Rectal smooth muscle tissue (tissue), 1 donor: ENCODE measurements around the gene CIDEA.
A peak's percentile ranks its signal among the peaks of the same experiment; 100 is the strongest.
"Not testable (repeated sequence)": the region's sequence is repeated elsewhere in the genome, so short reads cannot be mapped to it uniquely, and the experiment has no call there.

Experiments
- H3K27ac ChIP-seq: one replicate; pipeline ENCODE4 v1.7.0; 2013; ENCODE audit warnings: low read depth, low read length, inconsistent platforms
- H3K27me3 ChIP-seq: one replicate; pipeline ENCODE4 v1.7.0; 2013; ENCODE audit warnings: low read length; ENCODE audit not compliant: control insufficient read depth, insufficient read depth
- H3K36me3 ChIP-seq: one replicate; pipeline ENCODE4 v1.7.0; 2013; ENCODE audit warnings: low read length; ENCODE audit not compliant: control insufficient read depth, insufficient read depth
- H3K4me1 ChIP-seq: one replicate; pipeline ENCODE4 v1.7.0; 2013; ENCODE audit warnings: low read length; ENCODE audit not compliant: control insufficient read depth, insufficient read depth
- H3K4me3 ChIP-seq: one replicate; pipeline ENCODE4 v1.7.0; 2013; ENCODE audit warnings: low read length
- H3K9ac ChIP-seq: one replicate; pipeline ENCODE4 v1.7.0; 2013; ENCODE audit warnings: low read length

The CIDEA gene

DNA sequence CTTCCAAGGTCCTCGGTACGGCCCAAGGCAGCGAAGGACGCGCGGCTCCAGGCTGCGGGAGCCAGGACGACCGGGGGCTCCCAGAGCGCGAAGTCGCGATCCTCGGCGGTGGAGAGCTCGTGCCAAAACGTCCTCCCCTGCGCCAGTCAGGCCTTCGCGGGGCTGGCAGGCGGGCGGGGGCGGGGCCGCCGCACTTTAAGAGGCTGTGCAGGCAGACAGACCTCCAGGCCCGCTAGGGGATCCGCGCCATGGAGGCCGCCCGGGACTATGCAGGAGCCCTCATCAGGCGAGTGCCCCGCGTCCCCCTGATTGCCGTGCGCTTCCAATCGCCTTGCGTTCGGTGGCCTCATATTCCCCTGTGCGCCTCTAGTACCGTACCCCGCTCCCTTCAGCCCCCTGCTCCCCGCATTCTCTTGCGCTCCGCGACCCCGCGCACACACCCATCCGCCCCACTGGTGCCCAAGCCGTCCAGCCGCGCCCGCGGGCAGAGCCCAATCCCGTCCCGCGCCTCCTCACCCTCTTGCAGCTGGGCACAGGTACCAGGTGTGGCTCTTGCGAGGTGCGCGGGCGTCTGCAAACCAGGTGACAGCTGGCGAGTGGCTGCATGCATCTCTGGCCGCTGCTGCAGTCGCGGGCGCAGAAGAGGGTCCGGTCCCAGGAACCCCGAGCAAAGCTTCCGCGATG, at the start of gene CIDEA:
CIDEA (plus strand) TSS at position 226 of the 684 bp plus-strand sequence; CDS start at position 249, 23 bp downstream.
- peaks cover 15% of the 10 kb centered on the region for H3K27me3 ChIP-seq
- no peak within 1 kb of the TSS for H3K27ac ChIP-seq
- no peak within 1 kb of the TSS for H3K9ac ChIP-seq
- H3K36me3 ChIP-seq, result no peaks in the 10 kb centered on the region
- peak within 1 kb of the TSS; percentile 59 for H3K4me3 ChIP-seq
- H3K4me1 ChIP-seq, result peaks cover 6% of the 10 kb centered on the region

DNA sequence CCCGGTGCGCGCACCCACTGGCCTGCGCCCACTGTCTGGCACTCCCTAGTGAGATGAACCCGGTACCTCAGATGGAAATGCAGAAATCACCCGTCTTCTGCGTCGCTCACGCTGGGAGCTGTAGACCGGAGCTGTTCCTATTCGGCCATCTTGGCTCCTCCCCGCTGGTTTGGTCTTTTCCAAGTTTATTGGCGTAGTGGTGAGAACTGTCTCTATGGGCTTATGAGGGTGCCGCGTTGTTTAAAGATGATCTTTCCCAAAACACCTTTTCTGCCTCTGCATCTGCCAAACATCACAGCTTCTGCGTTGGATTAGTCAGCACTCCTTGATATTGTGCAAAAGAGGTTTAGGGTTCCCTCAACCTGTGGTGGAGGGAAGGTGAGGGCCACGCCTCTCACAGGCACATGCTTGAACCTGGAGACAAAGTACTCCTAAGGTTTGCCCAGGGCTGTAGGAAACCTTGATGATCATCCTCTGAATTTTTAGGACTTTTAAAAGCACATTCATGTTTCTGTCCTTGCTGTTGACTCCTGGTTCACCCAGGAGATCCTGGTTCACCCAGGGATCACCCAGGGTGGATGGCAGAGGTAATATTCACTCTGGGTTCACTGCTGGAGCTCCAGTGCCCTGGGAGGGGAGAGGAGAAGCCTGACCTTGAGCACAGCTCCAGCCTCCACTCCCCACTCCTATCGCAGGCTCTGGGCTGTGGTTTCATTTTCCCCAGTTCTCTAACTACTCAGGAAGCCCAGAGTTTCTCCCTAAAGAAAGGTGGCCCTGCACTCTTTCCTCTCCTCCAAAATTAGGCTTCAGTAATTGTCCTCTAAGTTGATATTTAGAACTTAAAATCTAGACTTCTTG, 45.6 kb upstream of the CIDEA start:
- H3K9ac ChIP-seq, H3K27me3 ChIP-seq, H3K4me1 ChIP-seq, H3K4me3 ChIP-seq, H3K36me3 ChIP-seq, H3K27ac ChIP-seq: not testable (repeated sequence)

GRCh38 chr18:12212308-12212707, 41.9 kb upstream of the CIDEA start:
- not testable (repeated sequence) for H3K4me1 ChIP-seq, H3K27me3 ChIP-seq, H3K9ac ChIP-seq, H3K4me3 ChIP-seq, H3K27ac ChIP-seq, H3K36me3 ChIP-seq

DNA sequence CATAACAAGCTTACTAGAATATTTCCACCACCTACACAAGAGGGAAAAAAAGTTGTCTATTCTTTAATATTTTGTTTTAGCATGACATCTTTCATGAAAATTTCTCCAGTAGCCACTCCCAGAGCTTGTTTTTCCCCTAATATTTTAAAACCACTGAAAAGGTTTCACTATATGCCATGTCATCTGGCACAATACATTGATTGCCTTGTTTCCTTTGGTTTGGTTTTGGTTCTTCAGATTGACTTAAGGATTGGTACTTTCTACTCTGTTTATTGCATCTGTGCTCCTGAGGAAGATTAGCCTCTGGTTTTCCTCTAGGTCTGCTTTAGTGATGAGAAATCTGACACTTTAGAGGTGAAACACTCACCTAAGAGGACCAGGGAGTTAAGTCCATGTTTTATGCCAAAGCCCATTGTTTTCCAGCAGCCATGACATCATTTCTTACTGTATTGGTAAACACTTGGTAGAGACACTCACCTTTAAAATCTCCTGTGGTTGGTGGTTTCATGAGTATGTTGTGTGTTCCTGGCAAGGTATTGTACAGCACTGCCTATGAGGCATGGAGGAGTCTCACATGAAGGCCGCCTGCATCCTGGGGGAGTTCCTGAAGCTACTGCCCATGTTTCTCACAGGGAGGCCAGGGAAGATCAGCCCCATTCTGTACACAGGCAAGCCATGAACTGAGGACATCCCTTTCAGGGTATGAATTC, 39.7 kb upstream of the CIDEA start:
- not testable (repeated sequence) for H3K4me1 ChIP-seq, H3K36me3 ChIP-seq, H3K27me3 ChIP-seq, H3K4me3 ChIP-seq, H3K27ac ChIP-seq, H3K9ac ChIP-seq

- not testable (repeated sequence) for H3K4me1 ChIP-seq, H3K36me3 ChIP-seq, H3K4me3 ChIP-seq, H3K27ac ChIP-seq, H3K9ac ChIP-seq, H3K27me3 ChIP-seq
Observed at GRCh38 chr18:12216471-12216870, 37.7 kb upstream of the CIDEA start.

DNA sequence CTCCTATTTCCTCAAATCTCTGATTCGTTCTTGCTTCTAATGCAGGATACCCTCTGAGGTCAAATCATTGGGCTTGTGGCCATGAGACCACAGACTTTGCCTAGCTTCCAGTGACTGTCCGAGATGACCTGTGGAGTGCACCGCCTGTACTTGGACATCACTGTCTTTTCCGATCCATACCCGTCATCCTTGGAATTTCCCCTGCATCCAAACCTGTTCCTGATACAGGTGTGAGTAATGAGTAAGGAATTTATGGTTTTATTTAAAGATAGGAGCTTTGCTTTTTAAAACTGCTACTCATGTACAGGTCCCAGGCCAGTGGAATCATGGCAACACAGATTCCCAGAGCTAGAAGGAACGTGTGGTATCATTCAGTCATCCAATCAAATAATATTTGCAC, 35.6 kb upstream of the CIDEA start:
- not testable (repeated sequence) for H3K36me3 ChIP-seq, H3K27me3 ChIP-seq, H3K4me1 ChIP-seq, H3K27ac ChIP-seq, H3K4me3 ChIP-seq, H3K9ac ChIP-seq

DNA sequence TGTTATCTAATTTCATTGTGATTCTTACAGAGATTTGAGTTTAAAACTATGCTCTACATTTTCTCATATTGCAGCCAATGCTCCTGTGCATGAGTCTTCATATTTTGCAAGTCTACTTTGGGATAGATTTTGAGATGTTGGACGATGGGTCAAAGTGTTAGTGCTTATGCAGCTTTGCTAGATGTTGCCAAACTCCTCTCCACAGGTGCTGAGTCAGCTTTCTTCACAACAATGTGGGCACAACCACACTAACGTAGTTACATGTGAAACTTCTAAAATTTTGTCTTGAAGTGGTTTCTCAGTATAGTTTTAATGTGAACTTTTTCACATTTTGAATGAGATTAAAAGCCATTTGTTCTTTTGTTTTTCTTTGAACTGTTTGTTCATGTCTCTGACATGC, 32.1 kb upstream of the CIDEA start:
- H3K27ac ChIP-seq, H3K4me3 ChIP-seq: not testable (repeated sequence)

GRCh38 chr18:12223326-12223725, 30.8 kb upstream of the CIDEA start:
- H3K9ac ChIP-seq, H3K27me3 ChIP-seq, H3K4me3 ChIP-seq, H3K36me3 ChIP-seq, H3K27ac ChIP-seq, H3K4me1 ChIP-seq: not testable (repeated sequence)

More for the DNA sequence above, 32.1 kb upstream of the CIDEA start:
- H3K36me3 ChIP-seq, H3K9ac ChIP-seq, H3K27me3 ChIP-seq, H3K4me1 ChIP-seq: not testable (repeated sequence)

DNA sequence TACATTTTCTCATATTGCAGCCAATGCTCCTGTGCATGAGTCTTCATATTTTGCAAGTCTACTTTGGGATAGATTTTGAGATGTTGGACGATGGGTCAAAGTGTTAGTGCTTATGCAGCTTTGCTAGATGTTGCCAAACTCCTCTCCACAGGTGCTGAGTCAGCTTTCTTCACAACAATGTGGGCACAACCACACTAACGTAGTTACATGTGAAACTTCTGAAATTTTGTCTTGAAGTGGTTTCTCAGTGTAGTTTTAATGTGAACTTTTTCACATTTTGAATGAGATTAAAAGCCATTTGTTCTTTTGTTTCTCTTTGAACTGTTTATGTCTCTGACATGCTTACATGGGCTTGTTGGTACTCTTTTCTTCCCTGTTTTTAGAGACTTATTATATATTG, 27.4 kb upstream of the CIDEA start:
- H3K9ac ChIP-seq, H3K27me3 ChIP-seq, H3K27ac ChIP-seq, H3K36me3 ChIP-seq, H3K4me3 ChIP-seq, H3K4me1 ChIP-seq: not testable (repeated sequence)

DNA sequence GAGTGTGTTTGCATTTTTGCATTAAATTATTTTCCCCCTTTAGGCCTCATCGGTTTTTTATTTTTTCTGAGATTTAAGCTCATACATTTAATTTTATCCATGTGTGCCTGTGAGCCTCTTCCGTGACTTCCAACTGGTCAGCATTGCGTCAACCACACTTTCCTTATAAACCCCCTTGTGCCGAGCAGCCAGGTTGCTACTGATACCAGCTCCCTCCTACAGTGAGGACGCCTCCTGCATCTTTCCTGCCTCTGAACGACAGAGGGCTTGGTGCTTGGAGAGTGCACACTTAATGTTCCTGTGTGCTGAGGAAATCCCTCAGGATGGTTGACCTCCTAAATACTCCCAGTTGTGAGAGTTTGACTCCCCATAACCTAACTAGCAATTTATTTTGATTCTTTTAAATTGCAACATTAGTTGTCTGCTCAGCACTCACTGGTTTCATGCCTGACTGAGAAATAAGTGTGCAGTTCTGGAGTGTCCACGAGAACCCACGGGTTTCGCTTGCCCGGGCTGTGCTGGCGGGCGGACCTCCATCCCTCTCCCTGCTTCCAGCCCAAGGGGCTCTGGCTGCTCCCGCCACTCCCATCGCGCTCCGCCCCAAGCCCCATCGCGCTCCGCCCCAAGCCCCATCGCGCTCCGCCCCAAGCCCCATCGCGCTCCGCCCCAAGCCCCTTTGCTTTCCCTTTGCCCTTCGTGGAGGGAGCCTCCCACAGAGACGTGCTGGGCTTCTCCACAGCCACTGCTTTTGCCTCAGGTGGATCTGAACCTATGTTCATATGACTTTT, 26.6 kb upstream of the CIDEA start:
- not testable (repeated sequence) for H3K4me1 ChIP-seq

DNA sequence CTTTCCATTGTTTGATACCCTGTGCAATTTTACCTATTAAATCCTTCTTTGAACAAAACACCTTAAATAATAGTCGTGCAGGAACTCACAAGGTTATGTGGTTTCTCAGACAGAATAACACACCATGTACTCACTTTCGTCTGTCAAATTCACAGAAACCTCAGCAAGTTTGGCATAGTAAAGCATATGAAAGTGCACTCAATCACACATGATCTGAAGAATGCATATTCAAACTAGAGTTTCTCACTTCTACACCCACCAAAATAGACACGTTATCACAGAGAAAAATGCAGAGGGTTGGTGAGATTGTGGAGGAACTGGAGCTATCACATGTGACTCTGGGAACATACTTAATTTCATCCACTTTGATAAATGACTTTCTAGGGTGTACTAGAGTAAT, 25.9 kb upstream of the CIDEA start:
- not testable (repeated sequence) for H3K4me3 ChIP-seq, H3K4me1 ChIP-seq, H3K9ac ChIP-seq

More for the DNA sequence above, 26.6 kb upstream of the CIDEA start:
- not testable (repeated sequence) for H3K36me3 ChIP-seq, H3K27me3 ChIP-seq, H3K9ac ChIP-seq, H3K4me3 ChIP-seq, H3K27ac ChIP-seq

GRCh38 chr18:12230561-12230960, 23.6 kb upstream of the CIDEA start:
- H3K4me1 ChIP-seq, H3K4me3 ChIP-seq, H3K27me3 ChIP-seq, H3K27ac ChIP-seq, H3K36me3 ChIP-seq, H3K9ac ChIP-seq: not testable (repeated sequence)

More for the DNA sequence above, 25.9 kb upstream of the CIDEA start:
- not testable (repeated sequence) for H3K27ac ChIP-seq, H3K27me3 ChIP-seq, H3K36me3 ChIP-seq
